H9 (cell line): ENCODE measurements around the gene NAPEPLD. TPM values are rescaled to one million over a fixed set of nuclear protein-coding genes. Genes with fewer than 3 reads are reported as not detected.
A peak's percentile ranks its signal among the peaks of the same experiment; 100 is the strongest.

Experiments used
- DNase-seq: peaks from one replicate; pipeline ENCODE4 v3.0.0-alpha.2; 2017
- H2AFZ ChIP-seq: one replicate; pipeline ENCODE4 v1.6.1; 2013; ENCODE audit warnings: mild to moderate bottlenecking, low read length, control low read depth, moderate library complexity
- H2AK5ac ChIP-seq: 2 replicates; pipeline ENCODE4 v1.6.1; 2013; ENCODE audit warnings: low read length, control low read depth, mixed read lengths; ENCODE audit not compliant: insufficient read length
- H2BK120ac ChIP-seq: one replicate; pipeline ENCODE4 v1.6.1; 2013; ENCODE audit warnings: low read depth, mild to moderate bottlenecking, low read length, control low read depth, inconsistent platforms; ENCODE audit not compliant: poor library complexity, severe bottlenecking
- H2BK12ac ChIP-seq: 2 replicates; pipeline ENCODE4 v1.6.1; 2013; ENCODE audit warnings: low read length, control low read depth, mixed read lengths, low read depth; ENCODE audit not compliant: insufficient read length
- H2BK15ac ChIP-seq: 2 replicates; pipeline ENCODE4 v1.6.1; 2013; ENCODE audit warnings: low read depth, low read length, control low read depth
- H2BK20ac ChIP-seq: one replicate; pipeline ENCODE4 v1.6.1; 2013; ENCODE audit warnings: low read depth, mild to moderate bottlenecking, low read length, control low read depth, inconsistent platforms; ENCODE audit not compliant: poor library complexity, severe bottlenecking
- H2BK5ac ChIP-seq: 2 replicates; pipeline ENCODE4 v1.6.1; 2013; ENCODE audit warnings: low read length, control low read depth, mixed read lengths; ENCODE audit not compliant: insufficient read length
- H3K14ac ChIP-seq: 2 replicates; pipeline ENCODE4 v1.6.1; 2013; ENCODE audit warnings: low read length, control low read depth; ENCODE audit not compliant: insufficient read depth
- H3K18ac ChIP-seq: 2 replicates; pipeline ENCODE4 v1.6.1; 2013; ENCODE audit warnings: low read depth, mild to moderate bottlenecking, mixed read lengths, low read length, control low read depth; ENCODE audit not compliant: insufficient read length
- H3K23ac ChIP-seq: 2 replicates; pipeline ENCODE4 v1.6.1; 2013; ENCODE audit warnings: low read length, control low read depth, mixed read lengths, low read depth; ENCODE audit not compliant: insufficient read length
- H3K23me2 ChIP-seq: 2 replicates; pipeline ENCODE4 v1.6.1; 2013; ENCODE audit warnings: low read depth, mild to moderate bottlenecking, mixed read lengths, low read length, control low read depth; ENCODE audit not compliant: insufficient read length, poor library complexity, severe bottlenecking
- H3K27ac ChIP-seq: 2 replicates; pipeline ENCODE4 v1.5.1; 2013; ENCODE audit warnings: low read length, control low read depth, mixed read lengths, low read depth; ENCODE audit not compliant: insufficient read length
- H3K27me3 ChIP-seq: 2 replicates; pipeline ENCODE4 v1.6.1; 2013; ENCODE audit warnings: low read length, control low read depth, inconsistent platforms; ENCODE audit not compliant: insufficient read depth
- H3K4ac ChIP-seq: 2 replicates; pipeline ENCODE4 v1.6.1; 2013; ENCODE audit warnings: low read depth, mild to moderate bottlenecking, control low read depth, inconsistent platforms, low read length, moderate library complexity
- H3K4me1 ChIP-seq: 2 replicates; pipeline ENCODE4 v1.6.1; 2013; ENCODE audit warnings: low read length, control low read depth, inconsistent platforms; ENCODE audit not compliant: insufficient read depth
- H3K4me2 ChIP-seq: 2 replicates; pipeline ENCODE4 v1.6.1; 2013; ENCODE audit warnings: low read length, control low read depth, mixed read lengths; ENCODE audit not compliant: insufficient read length, insufficient read depth
- H3K56ac ChIP-seq: 2 replicates; pipeline ENCODE4 v1.6.1; 2013; ENCODE audit warnings: low read depth, mild to moderate bottlenecking, mixed read lengths, low read length, control low read depth; ENCODE audit not compliant: insufficient read length
- H3K79me1 ChIP-seq: 2 replicates; pipeline ENCODE4 v1.6.1; 2013; ENCODE audit warnings: low read depth, mild to moderate bottlenecking, moderate library complexity, low read length, control low read depth, inconsistent platforms; ENCODE audit not compliant: insufficient read depth, poor library complexity, severe bottlenecking
- H3K79me2 ChIP-seq: 2 replicates; pipeline ENCODE4 v1.6.1; 2013; ENCODE audit warnings: low read length, control low read depth, inconsistent platforms; ENCODE audit not compliant: insufficient read depth
- H3K9ac ChIP-seq: 2 replicates; pipeline ENCODE4 v1.6.1; 2013; ENCODE audit warnings: low read length, control low read depth, mixed read lengths; ENCODE audit not compliant: insufficient read length; ENCODE audit errors: extremely low read depth
- H3K9me3 ChIP-seq: one replicate; pipeline ENCODE4 v1.6.1; 2013; ENCODE audit warnings: low read depth, low read length, inconsistent platforms; ENCODE audit not compliant: control insufficient read depth
- H3T11ph ChIP-seq: one replicate; pipeline ENCODE4 v1.6.1; 2013; ENCODE audit warnings: mild to moderate bottlenecking, low read length, control low read depth, inconsistent platforms
- H4K20me1 ChIP-seq: one replicate; pipeline ENCODE4 v1.6.1; 2013; ENCODE audit not compliant: control insufficient read depth, insufficient read length, insufficient read depth
- H4K5ac ChIP-seq: 2 replicates; pipeline ENCODE4 v1.6.1; 2013; ENCODE audit warnings: low read depth, mild to moderate bottlenecking, mixed read lengths, low read length, control low read depth; ENCODE audit not compliant: insufficient read length
- H4K8ac ChIP-seq: replicated peaks from 2 replicates; pipeline ENCODE4 v1.6.1; 2013; ENCODE audit warnings: low read length, control low read depth, mixed read lengths, low read depth; ENCODE audit not compliant: insufficient read length
- H4K91ac ChIP-seq: 2 replicates; pipeline ENCODE4 v1.6.1; 2013; ENCODE audit warnings: low read depth, mild to moderate bottlenecking, moderate library complexity, mixed read lengths, low read length, control low read depth; ENCODE audit not compliant: insufficient read length
- H3K27ac Mint-ChIP-seq, 3 experiments: 2 replicates in 2 of 3; 3 replicates in 1 of 3; pipeline ENCODE4 v1.8.0; 2020 to 2021; ENCODE audit warnings: mixed read lengths in 3 of 3, mild to moderate bottlenecking in 1 of 3, moderate library complexity in 1 of 3
- H3K27me3 Mint-ChIP-seq: 2 replicates; pipeline ENCODE4 v1.8.0; 2021; ENCODE audit warnings: low read depth, mild to moderate bottlenecking, moderate library complexity, mixed read lengths
- H3K36me3 Mint-ChIP-seq, 3 experiments: 2 replicates in 2 of 3; 3 replicates in 1 of 3; pipeline ENCODE4 v1.8.0; 2020 to 2021; ENCODE audit warnings: low read depth in 3 of 3, mixed read lengths in 3 of 3; ENCODE audit not compliant: insufficient read depth in 1 of 3
- H3K4me1 Mint-ChIP-seq, 2 experiments: 2 replicates each; pipeline ENCODE4 v1.8.0; 2020; ENCODE audit warnings: mixed read lengths in 2 of 2
- H3K4me3 Mint-ChIP-seq, 2 experiments: 2 replicates in 1 of 2; 3 replicates in 1 of 2; pipeline ENCODE4 v1.8.0; 2020 to 2021; ENCODE audit warnings: mild to moderate bottlenecking in 2 of 2, mixed read lengths in 2 of 2, moderate library complexity in 1 of 2
- H3K9me3 Mint-ChIP-seq, 2 experiments: 2 replicates in 1 of 2; 3 replicates in 1 of 2; pipeline ENCODE4 v1.8.0; 2020; ENCODE audit warnings: mild to moderate bottlenecking in 2 of 2, mixed read lengths in 2 of 2, moderate library complexity in 1 of 2
- CTCF ChIP-seq: fragments of 200-600 bp; sonication (generic); conservative IDR thresholded peaks from 3 replicates; pipeline ENCODE4 v1.8.0; 2021; ENCODE audit warnings: antibody characterized with exemption, mild to moderate bottlenecking
- WGBS: extraction: QIAGEN DNeasy Blood & Tissue Kit; methylation state at CpG from one replicate; pipeline ENCODE4 v1.1.7; 2013; ENCODE audit warnings: missing lambda C conversion rate, low lambda C conversion rate, mixed read lengths; ENCODE audit not compliant: insufficient read length; ENCODE audit errors: extremely low coverage; 5-methylcytosine and 5-hydroxymethylcytosine counted together
- total RNA-seq: library from RNA; stranded (reverse); gene quantifications from 2 replicates; pipeline ENCODE4 v1.2.1, GENCODE V29; 2021

Gene NAPEPLD
- total RNA-seq, 1 experiment from 2014 or later: 9.3 TPM

GRCh38 chr7:103082497-103082896, 66.4 kb downstream of the NAPEPLD start:
- no peaks in the 10 kb centered on the region for H3K9me3 Mint-ChIP-seq
- H3K79me1 ChIP-seq: no peaks in the 10 kb centered on the region
- H3K4me1 ChIP-seq: no peaks in the 10 kb centered on the region; the same call in 1 of the 2 replicates
- no peak overlapping the region for H2BK120ac ChIP-seq
- no peaks in the 10 kb centered on the region for H3K27me3 ChIP-seq
- H4K5ac ChIP-seq: no peak overlapping the region
- peaks cover 12 to 14% of the 10 kb centered on the region in 2 experiments for H3K4me1 Mint-ChIP-seq
- peak overlapping the region in 1 of 3 experiments; percentile 31; a peak in 1 of 7 replicates for H3K27ac Mint-ChIP-seq
- H3K4me3 Mint-ChIP-seq: no peak overlapping the region
- H3K4me2 ChIP-seq: no peak overlapping the region
- peaks cover 10 to 42% (median 40%) of the 10 kb centered on the region in 3 experiments; a peak in 6 of 7 replicates for H3K36me3 Mint-ChIP-seq
- H3K23me2 ChIP-seq: no peaks in the 10 kb centered on the region
- H2BK15ac ChIP-seq: no peak overlapping the region
- H4K20me1 ChIP-seq: no peaks in the 10 kb centered on the region
- H2BK12ac ChIP-seq: no peak overlapping the region
- H3K18ac ChIP-seq: no peak overlapping the region
- no peak for TF ChIP-seq CTCF
- no peak overlapping the region for H2BK5ac ChIP-seq
- no peak overlapping the region for H3K9ac ChIP-seq
- no peak overlapping the region for H3K4ac ChIP-seq
- no peak overlapping the region for H3K27ac ChIP-seq
- DNase-seq: no peak
- H3K27me3 Mint-ChIP-seq: no peaks in the 10 kb centered on the region
- no peak overlapping the region for H3K23ac ChIP-seq
- no peak overlapping the region for H2AFZ ChIP-seq
- no peaks in the 10 kb centered on the region for H3K79me2 ChIP-seq
- no peak overlapping the region for H2BK20ac ChIP-seq
- H2AK5ac ChIP-seq: no peak overlapping the region
- H4K91ac ChIP-seq: no peak overlapping the region
- no peak overlapping the region for H4K8ac ChIP-seq
- H3K56ac ChIP-seq: no peak overlapping the region
- no CpG with 5 or more reads among the region's 1 CpG for WGBS
- H3K14ac ChIP-seq: no peak overlapping the region
- H3T11ph ChIP-seq: no peak overlapping the region
- H3K9me3 ChIP-seq: no peaks in the 10 kb centered on the region
